ENCODE data around the gene FLT4. TPM values are rescaled to one million over a fixed set of nuclear protein-coding genes. Genes with fewer than 3 reads are reported as not detected.

The FLT4 gene
- total RNA-seq, 1 donor from 2014 or later = 2.0 TPM

- no peak for DNase-seq (ENCODE audit: low spot score, unreplicated experiment)
- no peaks in the 10 kb centered on the region for H3K36me3 Mint-ChIP-seq (ENCODE audit: insufficient read depth)
- H3K4me3 Mint-ChIP-seq (ENCODE audit: low read depth) = no peak overlapping the region
- H3K27me3 Mint-ChIP-seq = peaks cover 16% of the 10 kb centered on the region
- TF ChIP-seq CTCF (IDR thresholded peaks at IDR 0.05; ENCODE audit: unreplicated experiment) = no peak
- H3K4me1 Mint-ChIP-seq (ENCODE audit: low read depth) = peaks cover 5% of the 10 kb centered on the region
- H3K27ac Mint-ChIP-seq = no peak overlapping the region
- no peaks in the 10 kb centered on the region for H3K9me3 Mint-ChIP-seq (ENCODE audit: low read depth)
Measured at GRCh38 chr5:180609817-180610550, 39.4 kb downstream of the FLT4 start.

- peaks cover 16% of the 10 kb centered on the region for H3K27me3 Mint-ChIP-seq
- DNase-seq (ENCODE audit: low spot score, unreplicated experiment) = no peak
- H3K4me3 Mint-ChIP-seq (ENCODE audit: low read depth) = no peak overlapping the region
- no peak overlapping the region for H3K27ac Mint-ChIP-seq
- H3K4me1 Mint-ChIP-seq (ENCODE audit: low read depth) = peaks cover 5% of the 10 kb centered on the region
- no peaks in the 10 kb centered on the region for H3K9me3 Mint-ChIP-seq (ENCODE audit: low read depth)
- TF ChIP-seq CTCF (IDR thresholded peaks at IDR 0.05; ENCODE audit: unreplicated experiment) = no peak
- H3K36me3 Mint-ChIP-seq (ENCODE audit: insufficient read depth) = no peaks in the 10 kb centered on the region
Measured at GRCh38 chr5:180609386-180609785, 40.0 kb downstream of the FLT4 start.

- no peaks in the 10 kb centered on the region for H3K36me3 Mint-ChIP-seq (ENCODE audit: insufficient read depth)
- H3K27me3 Mint-ChIP-seq = peaks cover 18% of the 10 kb centered on the region
- no peak overlapping the region for H3K4me3 Mint-ChIP-seq (ENCODE audit: low read depth)
- no peaks in the 10 kb centered on the region for H3K9me3 Mint-ChIP-seq (ENCODE audit: low read depth)
- DNase-seq (ENCODE audit: low spot score, unreplicated experiment) = no peak
- no peak overlapping the region for H3K27ac Mint-ChIP-seq
- H3K4me1 Mint-ChIP-seq (ENCODE audit: low read depth) = peaks cover 5% of the 10 kb centered on the region
- TF ChIP-seq CTCF (IDR thresholded peaks at IDR 0.05; ENCODE audit: unreplicated experiment) = no peak
Measured at GRCh38 chr5:180608572-180609310, 40.7 kb downstream of the FLT4 start.

GRCh38 chr5:180607861-180608571 is 41.4 kb downstream of the FLT4 start:
- Mint-ChIP-seq H3K27me3 (peaks cover 18% of the 10 kb centered on the region), H3K36me3 (ENCODE audit: insufficient read depth) (no peaks in the 10 kb centered on the region), H3K4me1 (ENCODE audit: low read depth) (peaks cover 5% of the 10 kb centered on the region), H3K4me3 (ENCODE audit: low read depth) (no peak overlapping the region), H3K27ac (no peak overlapping the region), H3K9me3 (ENCODE audit: low read depth) (no peaks in the 10 kb centered on the region)
- no peak for DNase-seq (ENCODE audit: low spot score, unreplicated experiment)
- TF ChIP-seq CTCF (IDR thresholded peaks at IDR 0.05; ENCODE audit: unreplicated experiment) = no peak

GRCh38 chr5:180606215-180606785 is 43.1 kb downstream of the FLT4 start:
- no peaks in the 10 kb centered on the region for H3K36me3 Mint-ChIP-seq (ENCODE audit: insufficient read depth)
- peaks cover 18% of the 10 kb centered on the region for H3K27me3 Mint-ChIP-seq
- no peaks in the 10 kb centered on the region for H3K9me3 Mint-ChIP-seq (ENCODE audit: low read depth)
- H3K4me1 Mint-ChIP-seq (ENCODE audit: low read depth) = peaks cover 5% of the 10 kb centered on the region
- H3K4me3 Mint-ChIP-seq (ENCODE audit: low read depth) = no peak overlapping the region
- no peak overlapping the region for H3K27ac Mint-ChIP-seq
- TF ChIP-seq CTCF (IDR thresholded peaks at IDR 0.05; ENCODE audit: unreplicated experiment) = no peak
- no peak for DNase-seq (ENCODE audit: low spot score, unreplicated experiment)

Measured in progenitor cell of endocrine pancreas (in vitro differentiated cells).